Renal pelvis (tissue), 4 donors: Measurements from ENCODE around the gene RGSL1. TPM values are rescaled to one million over a fixed set of nuclear protein-coding genes. Genes with fewer than 3 reads are reported as not detected.
"Not testable (repeated sequence)": the region's sequence is repeated elsewhere in the genome, so short reads cannot be mapped to it uniquely, and the experiment has no call there.

ENCODE experiments used
- DNase-seq: peaks from one replicate; pipeline ENCODE4 v3.0.0-alpha.2; 2013
- polyA plus RNA-seq, 3 donors: library from polyadenylated mRNA; unstranded; fragments of 120-200 nt; gene quantifications; one replicate each; pipeline ENCODE4 v1.2.1, GENCODE V29; 2013; ENCODE audit not compliant: insufficient read length in 3 of 3

The RGSL1 gene
- polyA plus RNA-seq, 3 donors, result 0.03 to 0.33 TPM; not detected in 1

DNA sequence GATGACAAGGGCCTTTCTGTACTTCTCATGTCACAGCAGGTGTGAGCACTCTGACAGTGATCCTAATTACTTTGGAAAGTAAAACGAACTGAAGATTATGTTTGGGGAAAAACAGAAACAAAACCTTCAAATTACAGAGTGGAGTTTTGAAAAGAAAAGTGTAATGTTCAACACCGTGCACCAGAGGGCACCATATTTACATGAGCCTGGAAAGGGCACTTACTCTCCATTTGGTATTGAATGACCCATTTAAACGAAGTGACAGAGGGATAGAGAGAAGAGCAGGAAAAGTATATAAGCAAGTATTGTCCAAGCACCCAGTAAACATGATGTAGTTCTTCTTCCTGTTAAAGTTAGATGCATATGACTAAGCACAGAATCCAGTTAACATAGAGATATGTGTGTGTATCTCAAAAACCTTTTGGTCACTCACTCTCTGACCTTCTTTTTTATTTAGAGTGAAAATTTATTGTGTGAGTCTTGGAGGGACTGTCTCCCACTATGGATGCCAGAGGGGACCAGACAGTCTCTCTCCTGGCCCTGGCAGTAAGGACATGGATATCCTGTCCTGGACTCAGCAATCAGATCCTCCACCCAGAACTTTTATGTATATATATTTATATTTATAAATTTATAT lies 3.8 kb upstream of the RGSL1 start:
- peak; percentile 2 for DNase-seq

DNA sequence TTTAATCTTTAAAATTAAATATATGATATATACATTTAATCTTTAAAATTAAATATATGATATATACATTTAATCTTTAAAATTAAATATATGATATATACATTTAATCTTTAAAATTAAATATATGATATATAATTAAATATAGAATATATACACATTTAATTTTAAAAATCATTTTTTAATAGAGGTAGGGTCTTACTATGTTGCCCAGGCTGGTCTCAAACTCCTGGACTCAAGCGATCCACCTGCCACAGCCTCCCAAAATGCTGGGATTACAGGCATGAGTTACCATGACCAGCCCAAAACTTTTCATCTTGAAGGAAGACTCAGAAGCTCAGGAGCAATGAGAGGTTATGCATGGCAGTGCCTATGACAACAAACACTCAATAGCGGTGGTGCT lies 2.8 kb upstream of the RGSL1 start:
- not testable (repeated sequence) for DNase-seq

DNA sequence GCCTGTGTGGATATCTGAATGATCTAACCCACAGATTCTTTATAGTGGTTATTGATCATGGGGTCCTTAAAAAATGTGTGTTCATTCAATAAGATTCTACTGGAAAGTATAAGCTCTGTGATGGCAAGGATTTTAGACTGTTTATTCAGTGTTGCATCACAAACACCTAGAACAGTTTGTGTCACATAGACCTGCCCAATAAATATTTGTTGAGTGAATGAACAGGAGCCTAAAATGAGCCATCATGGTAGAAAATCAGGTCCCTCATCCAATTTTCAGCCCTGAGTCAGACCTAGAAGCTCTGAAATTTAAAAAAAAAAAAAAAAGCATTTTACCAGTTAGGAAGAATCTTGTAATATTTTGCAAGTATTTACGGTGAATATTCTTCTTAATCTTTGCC lies 2.3 kb upstream of the RGSL1 start:
- no peak for DNase-seq

DNA sequence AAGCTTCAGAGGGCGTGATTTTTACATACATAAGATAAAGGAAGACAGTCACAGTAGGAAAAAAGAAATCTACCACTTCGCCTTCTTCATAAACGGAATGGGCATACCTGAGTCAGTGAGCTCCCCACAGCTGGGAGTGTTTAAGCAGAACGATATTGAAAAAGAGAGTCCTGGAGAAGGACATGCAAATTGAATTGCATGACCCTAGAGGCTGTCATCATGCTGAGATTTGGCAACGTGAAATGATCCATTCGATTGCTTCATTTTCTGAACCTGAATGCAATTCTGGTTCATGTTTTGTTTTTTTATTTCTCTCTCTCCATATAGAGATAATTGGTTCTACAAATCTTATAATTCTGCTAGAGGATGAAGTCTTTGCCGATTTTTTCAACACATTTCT lies 3.7 kb downstream of the RGSL1 start:
- DNase-seq, result no peak

DNA sequence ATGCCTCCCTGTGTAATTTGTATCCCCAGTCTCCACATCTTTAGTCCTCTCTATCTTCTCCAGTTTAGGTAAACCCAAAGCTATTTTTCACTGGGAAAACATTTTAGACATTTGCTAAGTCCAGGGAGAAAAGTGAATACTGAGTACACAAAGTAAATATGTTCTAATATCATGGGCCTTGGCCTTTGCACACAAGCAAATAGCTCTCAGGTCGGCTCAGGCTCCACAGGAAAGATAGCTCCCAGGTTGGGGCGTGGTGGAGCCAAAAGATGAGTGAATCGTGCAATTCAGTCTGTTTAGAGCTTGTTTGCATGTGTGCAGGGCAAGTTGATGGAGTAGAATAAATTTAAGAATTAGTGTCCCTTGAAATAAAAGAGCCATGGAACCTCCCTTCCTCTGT lies 7.9 kb downstream of the RGSL1 start:
- DNase-seq, result no peak

GRCh38 chr1:182459949-182460348 lies 10.0 kb downstream of the RGSL1 start:
- no peak for DNase-seq

DNA sequence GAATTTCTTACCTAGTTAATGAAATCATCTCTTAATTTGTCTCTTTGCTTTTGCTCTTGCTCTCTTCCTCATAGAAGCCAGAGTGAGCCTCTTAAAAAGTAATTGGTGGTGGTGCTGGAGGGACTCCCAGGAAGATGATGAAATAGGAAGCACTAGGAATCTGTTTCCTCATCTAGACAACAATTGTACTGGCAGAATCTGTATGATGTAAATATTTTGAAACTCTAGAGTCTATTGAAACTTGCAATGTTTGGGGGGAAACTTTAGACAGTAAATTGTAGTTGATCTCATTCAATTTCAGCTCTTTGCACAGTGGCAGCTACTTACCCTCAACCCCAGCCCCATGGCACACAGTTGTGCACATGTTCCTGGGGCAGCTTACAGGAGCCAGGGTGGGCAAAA lies 10.6 kb downstream of the RGSL1 start:
- DNase-seq, result no peak

GRCh38 chr1:182473556-182473955 lies 23.6 kb downstream of the RGSL1 start:
- no peak for DNase-seq

DNA sequence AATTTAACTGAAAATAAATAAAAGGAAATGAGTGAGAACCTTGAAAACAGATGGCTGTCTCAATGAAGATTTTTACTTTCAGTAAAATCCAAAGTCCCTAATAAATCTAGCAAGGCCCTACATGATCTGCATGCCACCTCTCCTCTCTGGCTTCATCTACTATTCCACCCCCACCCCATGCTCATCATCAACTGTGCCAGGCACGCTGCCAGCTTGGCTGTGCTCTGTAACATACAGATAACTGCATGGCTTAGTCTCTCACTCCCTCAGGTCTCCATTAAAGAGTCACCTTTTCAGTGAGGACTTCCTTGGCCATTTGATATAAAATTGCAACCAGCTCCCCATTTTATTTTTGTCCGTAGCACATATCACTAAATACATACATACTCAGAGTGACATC lies 26.7 kb downstream of the RGSL1 start:
- DNase-seq, result no peak

- DNase-seq, result no peak
These were observed 28.3 kb downstream of the RGSL1 start for GRCh38 chr1:182478238-182478637.

- DNase-seq, result no peak
These were observed 34.1 kb downstream of the RGSL1 start for GRCh38 chr1:182484067-182484466.

GRCh38 chr1:182484531-182485257 lies 34.7 kb downstream of the RGSL1 start:
- no peak for DNase-seq

GRCh38 chr1:182485861-182486260 lies 35.9 kb downstream of the RGSL1 start:
- DNase-seq, result no peak

- DNase-seq, result no peak
These were observed 38.9 kb downstream of the RGSL1 start for GRCh38 chr1:182488803-182489202.

GRCh38 chr1:182493063-182493462 lies 43.1 kb downstream of the RGSL1 start:
- DNase-seq, result no peak

GRCh38 chr1:182495002-182495401 lies 45.1 kb downstream of the RGSL1 start:
- DNase-seq, result no peak

- DNase-seq, result no peak
These were observed 45.7 kb downstream of the RGSL1 start for GRCh38 chr1:182495693-182496092.

- DNase-seq, result no peak
These were observed 57.7 kb downstream of the RGSL1 start for GRCh38 chr1:182507685-182508084.

GRCh38 chr1:182515556-182515955 lies 65.6 kb downstream of the RGSL1 start:
- no peak for DNase-seq

- no peak for DNase-seq
These were observed 70.8 kb downstream of the RGSL1 start for GRCh38 chr1:182520736-182521135.

GRCh38 chr1:182525342-182525741 lies 75.4 kb downstream of the RGSL1 start:
- no peak for DNase-seq

GRCh38 chr1:182527680-182528079 lies 77.7 kb downstream of the RGSL1 start:
- no peak for DNase-seq

- DNase-seq, result not testable (repeated sequence)
These were observed 78.3 kb downstream of the RGSL1 start for GRCh38 chr1:182528206-182528605.

GRCh38 chr1:182533896-182534295 lies 84.0 kb downstream of the RGSL1 start:
- no peak for DNase-seq
